ENCODE measurements around the gene OR5T2.

Gene OR5T2

DNA sequence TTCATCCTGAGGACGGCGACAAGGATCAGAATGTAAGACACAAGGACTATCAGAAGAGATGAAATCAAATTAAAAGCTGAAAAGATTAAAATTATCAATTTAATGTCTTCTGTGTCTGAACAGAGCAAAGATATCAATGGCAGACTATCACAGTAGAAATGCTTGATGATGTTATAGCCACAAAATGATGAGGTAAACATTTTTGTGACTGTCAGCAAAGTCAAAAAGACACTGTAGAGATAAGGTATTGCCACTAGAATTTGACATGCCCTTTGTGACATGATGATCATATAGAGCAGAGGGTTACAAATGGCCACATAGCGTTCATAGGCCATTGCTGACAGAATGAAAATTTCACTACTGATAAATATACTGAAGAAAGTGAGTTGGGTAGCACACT is 45.5 kb downstream of the OR5T2 start:
- TF ChIP-seq, protein P1, sequence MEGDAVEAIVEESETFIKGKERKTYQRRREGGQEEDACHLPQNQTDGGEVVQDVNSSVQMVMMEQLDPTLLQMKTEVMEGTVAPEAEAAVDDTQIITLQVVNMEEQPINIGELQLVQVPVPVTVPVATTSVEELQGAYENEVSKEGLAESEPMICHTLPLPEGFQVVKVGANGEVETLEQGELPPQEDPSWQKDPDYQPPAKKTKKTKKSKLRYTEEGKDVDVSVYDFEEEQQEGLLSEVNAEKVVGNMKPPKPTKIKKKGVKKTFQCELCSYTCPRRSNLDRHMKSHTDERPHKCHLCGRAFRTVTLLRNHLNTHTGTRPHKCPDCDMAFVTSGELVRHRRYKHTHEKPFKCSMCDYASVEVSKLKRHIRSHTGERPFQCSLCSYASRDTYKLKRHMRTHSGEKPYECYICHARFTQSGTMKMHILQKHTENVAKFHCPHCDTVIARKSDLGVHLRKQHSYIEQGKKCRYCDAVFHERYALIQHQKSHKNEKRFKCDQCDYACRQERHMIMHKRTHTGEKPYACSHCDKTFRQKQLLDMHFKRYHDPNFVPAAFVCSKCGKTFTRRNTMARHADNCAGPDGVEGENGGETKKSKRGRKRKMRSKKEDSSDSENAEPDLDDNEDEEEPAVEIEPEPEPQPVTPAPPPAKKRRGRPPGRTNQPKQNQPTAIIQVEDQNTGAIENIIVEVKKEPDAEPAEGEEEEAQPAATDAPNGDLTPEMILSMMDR (IDR thresholded peaks at IDR 0.05): no peak

DNA sequence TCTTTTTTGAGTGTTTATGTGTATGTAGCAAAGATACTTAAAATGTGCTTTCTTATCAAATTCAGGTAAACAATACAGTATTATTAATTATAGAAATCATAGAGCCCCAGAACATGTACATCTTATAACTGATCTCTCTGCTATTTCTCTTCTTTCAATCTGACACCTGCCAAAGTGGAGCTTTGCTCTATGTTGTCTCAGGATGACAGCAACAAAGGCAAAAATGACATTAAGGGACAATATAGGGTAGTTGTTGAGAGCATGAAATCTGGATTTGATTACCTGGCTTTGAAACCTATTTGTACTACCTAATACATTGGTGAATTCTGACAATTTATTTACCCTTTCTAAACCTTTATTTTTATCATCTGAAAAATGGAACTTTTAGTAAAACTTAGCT is 50.6 kb downstream of the OR5T2 start:
- TF ChIP-seq, protein P1 (IDR thresholded peaks at IDR 0.05): no peak

All from LNCAP (cell line).